ACHN (cell line): ENCODE measurements around the gene CASK.

Source experiments
- DNase-seq: peaks from one replicate; pipeline ENCODE4 v3.0.0-alpha.2; 2015
- in situ Hi-C: cut with HindIII; loops from 2 replicates; pipeline ENCODE4 v1.10.0; 2017; ENCODE audit warnings: low sequenced_read_pairs, low pct_ligation_motif_present, low pct_unique_long_range_greater_than_20kb

CASK gene

DNA sequence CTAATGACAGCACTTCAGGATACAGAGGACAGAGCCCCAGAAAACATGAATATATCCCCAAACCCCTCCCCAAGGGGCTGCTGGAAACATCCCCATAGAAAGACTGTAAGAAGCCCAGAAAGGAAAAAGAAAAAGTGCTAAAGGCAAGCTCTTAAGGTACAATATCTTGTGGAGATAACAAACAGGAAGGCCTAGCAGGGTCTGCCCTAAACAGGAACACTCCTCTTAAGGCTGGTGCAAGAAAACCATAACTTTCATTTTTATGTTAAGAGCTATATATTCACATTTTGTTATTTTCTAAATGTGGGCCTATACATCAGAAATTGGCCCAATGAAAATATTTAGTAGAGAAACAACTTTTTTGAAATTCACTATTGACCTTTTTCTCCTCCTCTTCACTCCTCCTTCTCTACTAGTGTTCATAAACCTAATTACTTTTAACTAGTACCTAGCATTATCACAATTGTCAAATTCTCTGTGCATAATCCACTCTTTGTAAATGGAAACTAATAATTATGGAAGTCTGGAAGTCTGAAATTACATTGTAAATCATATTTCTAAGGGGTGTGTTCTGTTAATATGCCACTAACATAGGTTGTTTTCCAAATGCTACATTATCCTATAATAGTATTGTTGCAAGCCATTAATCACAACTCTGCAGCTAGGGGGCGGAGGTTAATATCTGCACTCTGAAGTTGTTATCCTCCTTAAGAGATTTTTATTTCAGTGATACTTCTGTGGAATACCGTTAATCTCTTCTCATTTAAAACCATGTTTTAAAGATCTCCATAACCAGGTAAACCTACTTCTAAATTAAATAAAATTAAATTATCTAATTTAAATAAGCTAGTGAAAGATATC is 59.8 kb downstream of the CASK start:
- DNase-seq = no peak
- in situ Hi-C loops = no loop called here

DNA sequence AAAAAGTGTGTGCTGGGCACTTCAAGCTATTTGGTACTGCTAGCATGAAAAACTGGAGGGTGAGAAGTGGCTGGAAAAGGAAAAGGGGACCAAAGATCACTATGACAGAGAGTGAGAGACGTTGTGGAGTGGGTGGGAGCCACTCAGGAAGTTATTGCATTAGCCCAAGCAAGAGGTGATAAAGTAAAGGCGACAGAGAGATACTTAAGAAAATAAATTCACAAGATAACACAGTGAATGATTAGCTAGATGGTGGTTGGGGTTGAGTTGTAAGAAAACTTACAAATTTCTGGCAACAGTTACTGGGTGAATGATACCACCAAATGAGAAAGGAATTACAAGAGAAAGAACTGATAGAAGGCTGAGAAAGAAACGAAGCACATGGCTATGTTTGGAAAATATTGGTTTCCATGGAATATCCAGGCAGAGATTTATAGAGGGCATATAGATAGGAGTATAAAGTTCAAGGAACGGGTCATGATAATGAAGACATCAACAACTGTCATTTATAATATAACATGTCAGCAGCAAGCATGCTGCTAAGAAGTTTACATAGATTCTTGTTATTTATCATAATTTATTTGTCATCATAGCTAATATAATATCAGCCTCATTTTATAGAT is 60.7 kb downstream of the CASK start:
- in situ Hi-C loops = no loop called here
- no peak for DNase-seq

DNA sequence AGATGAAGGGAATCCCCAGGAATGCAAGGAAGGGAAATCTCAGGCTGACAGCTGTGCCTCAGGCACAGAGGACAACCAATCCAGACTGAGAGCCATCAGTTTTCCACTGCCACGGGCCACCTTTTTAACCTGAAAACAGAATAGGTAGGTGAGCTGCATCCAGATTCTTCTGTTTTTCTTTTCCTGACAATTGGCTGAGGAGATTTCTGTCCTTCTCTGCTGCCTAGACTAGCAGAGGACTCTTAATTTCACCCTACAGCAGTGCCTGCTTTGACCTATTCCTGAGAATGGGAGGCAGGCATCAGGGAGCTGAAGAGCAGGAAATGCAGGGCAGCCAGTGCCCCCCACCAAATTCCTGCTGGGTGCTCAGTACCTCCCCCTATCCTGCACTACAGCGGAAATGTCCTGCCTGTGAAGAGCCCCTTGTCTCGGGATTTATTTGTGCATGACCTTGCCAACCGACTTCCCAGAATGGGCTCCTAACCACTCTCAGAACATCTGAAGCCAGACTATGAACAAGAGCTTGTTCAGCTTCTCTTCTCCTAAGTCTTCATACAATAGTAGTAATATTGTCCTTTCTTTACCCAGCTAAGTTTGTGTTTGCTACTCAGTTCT is 65.1 kb downstream of the CASK start:
- in situ Hi-C loops = no loop called here
- DNase-seq = no peak

DNA sequence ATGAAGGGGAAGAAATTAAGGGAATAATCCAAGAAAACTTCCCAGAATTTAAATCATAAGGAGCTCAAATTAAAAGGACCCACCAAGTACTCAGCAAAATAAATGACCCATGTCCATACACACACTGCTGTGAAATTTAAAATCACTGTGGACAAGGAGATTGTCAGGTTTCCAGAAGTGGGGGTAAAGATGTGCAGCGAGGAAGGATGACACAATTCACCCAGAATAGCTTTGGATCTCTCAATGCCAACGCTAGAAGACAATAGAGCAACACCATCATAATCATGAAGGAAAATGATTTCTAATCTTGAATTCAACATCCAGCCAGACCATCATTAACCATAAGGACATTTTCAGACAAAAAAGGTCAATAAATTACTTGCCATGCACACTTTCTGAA is 65.7 kb downstream of the CASK start:
- in situ Hi-C loops = no loop called here
- no peak for DNase-seq

DNA sequence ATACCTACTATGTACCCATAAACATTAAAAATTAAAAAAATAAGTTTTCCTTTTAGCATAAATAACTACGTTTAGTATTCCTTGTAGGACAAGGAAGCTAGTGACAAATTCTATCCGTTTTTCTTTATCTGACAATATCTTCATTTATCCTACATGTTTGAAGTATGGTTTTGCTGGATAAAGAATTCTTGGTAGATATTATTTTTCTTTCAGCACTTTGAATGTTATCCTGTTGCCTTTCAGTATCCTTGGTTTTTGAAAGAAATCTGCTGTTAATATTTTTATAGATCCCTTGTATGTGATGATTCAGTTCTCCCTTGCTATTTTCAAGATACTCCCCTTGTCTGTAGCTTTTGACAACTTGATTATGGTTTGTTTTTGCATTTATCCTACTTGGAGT is 76.6 kb downstream of the CASK start:
- DNase-seq = no peak
- in situ Hi-C loops = no loop called here

DNA sequence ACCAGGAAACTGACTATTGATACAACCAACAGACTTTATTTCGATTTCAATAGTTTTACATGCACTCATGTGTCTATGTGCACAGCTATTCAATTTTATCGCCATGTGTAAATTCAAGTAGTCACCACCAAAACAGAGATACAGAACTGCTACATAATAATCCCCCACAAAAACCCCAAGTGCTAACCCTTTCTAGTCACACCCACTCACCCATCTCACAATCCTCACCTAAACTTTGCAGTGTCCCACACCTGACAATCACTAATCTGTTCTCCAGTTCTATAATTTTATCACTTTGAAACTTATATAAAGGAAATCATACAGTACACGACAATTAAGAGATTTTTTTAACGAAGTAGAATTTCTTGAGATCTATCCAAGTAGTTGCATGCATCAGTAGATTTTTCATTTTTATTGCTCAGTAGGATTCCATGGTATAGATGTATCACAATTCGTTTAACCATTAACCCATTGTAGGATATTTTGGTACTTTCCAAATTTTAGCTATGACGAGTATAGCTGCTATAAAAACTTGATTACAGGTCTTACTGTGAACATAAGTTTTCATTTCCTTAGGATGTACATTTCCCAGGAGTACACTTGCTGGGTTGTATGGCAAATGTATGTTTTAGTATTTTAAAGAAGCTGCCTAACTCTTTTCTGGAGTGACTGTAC is 85.9 kb downstream of the CASK start:
- DNase-seq = no peak
- in situ Hi-C loops = no loop called here

DNA sequence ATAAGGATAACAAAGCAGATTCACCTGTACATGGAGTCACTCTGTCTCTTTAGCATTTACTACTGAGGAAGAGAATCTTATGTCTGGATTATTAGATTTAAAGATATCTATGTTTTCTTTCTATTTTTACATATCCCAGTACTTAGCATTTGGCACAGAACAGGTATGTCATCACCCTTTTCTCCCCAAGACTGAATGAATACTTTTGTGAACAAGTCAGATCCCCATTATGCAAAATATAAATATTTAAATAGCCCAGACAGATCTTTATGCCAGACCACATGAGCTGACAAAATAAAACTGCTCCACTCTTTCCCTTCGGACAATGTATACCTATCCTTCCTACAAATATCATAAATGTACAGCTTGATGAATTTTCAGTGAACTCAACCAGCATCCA is 94.5 kb downstream of the CASK start:
- DNase-seq = no peak
- in situ Hi-C loops = no loop called here

DNA sequence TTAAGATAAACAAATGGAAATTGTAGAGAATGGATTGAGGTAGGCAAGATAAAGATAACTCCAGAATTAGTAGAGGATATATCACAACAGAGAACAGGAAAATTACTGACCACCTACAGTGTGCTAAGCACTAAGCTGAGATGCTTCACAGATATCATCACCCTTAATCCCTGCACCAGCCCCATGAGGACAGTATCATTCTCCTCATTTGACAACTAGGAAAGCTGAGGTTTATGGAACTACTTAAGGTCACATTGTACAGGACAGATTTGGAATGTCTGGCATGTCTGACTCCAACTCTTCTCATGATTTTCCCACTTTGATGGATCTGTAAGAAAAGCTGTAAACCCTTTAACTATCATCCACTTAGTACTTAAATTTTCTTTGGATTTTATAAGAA is 95.5 kb downstream of the CASK start:
- in situ Hi-C loops = no loop called here
- no peak for DNase-seq

DNA sequence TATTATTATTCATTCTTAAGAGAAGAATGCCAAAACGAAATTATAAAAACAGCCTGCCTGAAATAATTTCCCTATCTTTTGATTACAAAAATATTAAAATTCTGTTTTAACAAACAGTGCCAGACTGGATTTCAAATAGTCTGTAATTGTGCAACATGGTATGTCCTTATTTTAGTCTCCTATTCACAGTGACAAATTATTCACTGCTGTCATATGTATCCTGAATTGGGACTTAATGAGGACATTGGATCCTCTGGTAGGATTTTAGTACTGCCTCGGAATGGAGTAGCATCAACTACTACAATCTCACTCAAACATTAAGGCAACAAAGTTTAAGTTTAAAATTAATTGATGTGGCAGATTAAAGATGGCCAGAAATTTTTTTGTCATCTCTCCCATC is 97.6 kb downstream of the CASK start:
- in situ Hi-C loops = no loop called here
- DNase-seq = no peak

DNA sequence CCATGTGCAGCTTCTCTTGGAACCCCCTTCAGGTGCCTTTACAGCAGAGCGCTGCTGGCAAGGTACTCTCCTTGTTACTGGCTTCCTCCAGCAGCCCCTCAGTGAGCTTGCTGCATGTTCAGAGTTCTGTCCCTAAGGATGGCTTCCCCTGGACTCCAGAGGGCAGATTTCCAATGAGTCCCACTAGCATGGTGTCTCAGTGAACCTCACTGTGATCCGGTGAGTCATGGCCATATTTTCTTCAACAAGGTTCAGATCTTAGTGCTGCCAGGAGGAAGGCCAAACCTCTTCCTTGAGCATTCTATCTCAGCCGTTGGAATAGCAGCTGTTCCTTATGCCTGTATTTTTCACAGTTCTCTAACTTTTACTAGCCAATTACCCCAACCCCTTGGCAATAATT is 98.8 kb downstream of the CASK start:
- in situ Hi-C loops = no loop called here
- DNase-seq = peak; percentile 56

DNA sequence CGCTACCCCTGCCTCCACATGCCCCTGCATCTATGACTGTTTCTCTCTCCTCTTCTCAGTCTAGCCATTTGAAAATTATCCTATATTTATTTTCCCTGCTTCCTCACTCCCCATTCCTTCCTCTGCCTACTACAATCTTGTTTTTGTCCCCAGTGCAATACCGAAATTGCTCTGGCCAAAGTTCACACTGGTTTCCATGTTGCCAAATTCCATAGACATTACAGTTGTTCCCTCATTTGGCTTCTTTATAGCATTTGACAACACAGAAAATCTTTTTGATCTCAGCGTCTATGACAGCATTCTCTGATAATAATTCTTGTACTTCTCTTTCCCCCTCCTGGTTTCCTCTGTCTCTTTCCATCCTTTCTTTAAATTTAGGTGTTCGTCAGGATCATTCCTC is 100.0 kb downstream of the CASK start:
- DNase-seq = no peak
- in situ Hi-C loops = no loop called here

DNA sequence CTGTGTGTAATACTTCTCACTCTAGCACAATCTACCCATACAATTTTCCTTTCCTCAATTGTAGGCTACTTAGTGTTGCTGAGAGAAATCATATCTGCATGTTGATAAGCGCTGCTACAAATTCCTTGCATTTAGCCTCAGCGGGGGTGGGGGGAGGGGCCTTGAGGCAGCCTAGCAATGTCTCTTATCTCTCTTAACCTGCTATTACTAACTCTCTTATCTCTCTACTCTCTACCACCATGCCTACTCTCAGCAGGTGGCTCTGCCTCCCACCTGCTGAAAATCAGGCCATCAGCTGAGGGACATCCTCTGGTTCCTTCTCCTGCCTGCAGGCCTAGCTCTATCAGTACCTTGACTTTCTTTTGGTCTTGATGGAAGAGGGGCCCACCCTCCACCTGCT is 100.5 kb downstream of the CASK start:
- no peak for DNase-seq

DNA sequence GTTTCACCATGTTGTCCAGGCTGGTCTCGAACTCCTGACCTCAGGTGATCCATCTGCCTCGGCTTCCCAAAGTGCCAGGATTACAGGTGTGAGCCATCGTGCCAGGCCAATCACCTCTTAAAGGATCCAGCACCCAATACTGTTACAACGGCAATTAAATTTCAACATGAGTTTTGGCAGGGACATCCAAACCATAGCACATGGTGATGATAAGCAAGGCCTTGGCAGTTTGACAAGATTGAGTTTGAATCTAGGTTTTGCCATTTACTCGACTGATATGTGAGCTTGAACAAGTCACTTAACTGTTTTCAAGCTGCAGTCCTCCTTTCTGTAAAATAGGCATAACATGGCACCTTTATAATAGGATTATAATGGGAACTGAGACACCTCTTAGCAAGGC is 115.3 kb downstream of the CASK start:
- no peak for DNase-seq
- in situ Hi-C loops = no loop called here

More for the DNA sequence above, 100.5 kb downstream of the CASK start:
- in situ Hi-C loops = no loop called here

DNA sequence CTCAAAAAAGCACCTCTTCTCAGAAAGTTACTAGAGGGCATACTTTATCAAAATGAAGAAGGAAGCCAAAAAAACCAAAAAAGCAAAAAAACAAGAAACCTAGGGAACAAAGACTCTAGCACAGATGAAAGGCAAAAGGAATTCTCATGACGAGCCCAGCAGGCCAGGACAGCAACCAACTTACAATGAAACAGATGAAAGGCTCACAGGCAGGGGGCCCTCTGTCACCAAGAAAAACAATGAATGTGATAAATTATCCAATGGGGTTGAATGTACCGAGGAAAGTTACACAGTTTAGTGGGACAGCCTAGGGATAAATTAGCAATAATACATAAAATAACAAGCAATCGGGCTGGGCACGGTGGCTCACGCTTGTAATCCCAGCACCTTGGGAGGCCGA is 120.4 kb downstream of the CASK start:
- in situ Hi-C loops = no loop called here
- no peak for DNase-seq

DNA sequence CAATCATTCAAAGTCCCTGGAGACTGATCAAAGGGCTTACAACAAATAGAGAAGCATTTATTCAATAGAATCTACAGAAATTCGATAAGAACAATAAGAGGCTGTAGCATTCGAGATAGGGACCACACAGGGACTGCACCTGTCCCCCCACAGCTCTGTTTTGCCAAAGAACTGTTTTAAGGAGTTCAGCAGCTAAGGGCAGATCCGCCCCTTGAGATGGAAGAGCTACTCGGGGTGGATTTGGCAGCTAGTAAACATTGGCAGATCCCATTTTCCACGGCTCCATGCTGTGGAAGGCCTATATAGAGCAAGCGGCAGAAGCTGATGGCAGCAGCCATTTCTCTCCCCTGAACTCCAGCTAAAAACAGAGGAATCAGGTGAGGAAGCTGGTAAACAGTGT is 123.7 kb downstream of the CASK start:
- in situ Hi-C loops = no loop called here

DNA sequence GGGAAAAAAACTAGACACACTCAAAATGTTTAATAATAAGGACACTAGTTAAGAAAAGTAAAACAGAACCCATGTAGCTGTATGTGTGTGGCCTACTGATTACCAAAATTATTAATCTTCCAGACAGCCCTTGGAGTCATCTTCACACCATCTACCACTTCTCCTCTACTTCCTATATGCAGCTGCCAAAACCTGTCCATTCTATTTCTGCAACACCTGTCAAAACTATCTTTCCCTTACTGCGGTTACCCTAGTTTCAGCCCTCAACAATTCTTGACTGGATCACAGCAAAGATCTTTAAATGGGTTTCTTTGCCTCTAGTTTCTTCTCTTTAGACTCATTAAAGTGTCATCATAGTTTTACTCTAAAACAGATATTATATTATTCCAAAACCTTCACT is 126.8 kb downstream of the CASK start:
- in situ Hi-C loops = no loop called here
- no peak for DNase-seq

More for the DNA sequence above, 123.7 kb downstream of the CASK start:
- DNase-seq = no peak

DNA sequence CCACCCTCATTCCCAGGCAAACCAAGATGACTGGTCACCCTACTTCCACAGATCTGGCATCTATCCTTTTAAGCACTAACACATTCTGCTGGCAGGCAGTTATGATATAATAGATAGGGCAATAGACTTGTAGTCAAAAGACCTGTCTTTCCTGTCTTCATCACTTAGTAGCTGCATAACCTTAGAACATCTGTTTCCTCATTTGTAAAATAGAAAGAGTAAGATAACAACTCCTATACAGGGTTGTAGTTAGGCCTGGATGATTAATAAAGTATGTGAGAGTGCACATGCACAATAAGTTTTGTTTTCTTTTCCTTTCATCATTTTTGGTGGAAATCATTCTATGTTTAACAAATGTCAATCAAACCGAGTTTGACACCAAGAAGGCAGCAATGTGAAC is 127.3 kb downstream of the CASK start:
- DNase-seq = no peak
- in situ Hi-C loops = no loop called here

DNA sequence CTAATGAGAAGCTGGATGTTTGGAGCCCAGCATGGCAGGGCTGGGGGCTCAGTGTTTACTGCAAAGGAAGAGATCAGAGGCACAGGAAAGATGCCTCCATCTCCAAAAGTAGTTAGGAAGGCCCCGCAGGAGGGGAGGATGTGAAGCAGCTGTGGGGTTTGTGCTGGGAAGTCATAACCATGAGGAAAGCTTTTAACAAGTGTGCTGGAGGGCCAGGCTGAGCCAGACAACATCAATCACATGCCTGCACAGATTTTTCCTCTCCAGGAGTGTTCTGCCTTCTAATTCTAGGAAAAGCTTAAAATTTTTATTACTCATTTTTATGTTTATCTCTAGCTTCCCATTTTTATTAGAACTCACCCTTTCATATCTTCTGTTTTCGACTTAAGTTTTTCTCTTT is 134.0 kb downstream of the CASK start:
- DNase-seq = no peak
- in situ Hi-C loops = no loop called here

DNA sequence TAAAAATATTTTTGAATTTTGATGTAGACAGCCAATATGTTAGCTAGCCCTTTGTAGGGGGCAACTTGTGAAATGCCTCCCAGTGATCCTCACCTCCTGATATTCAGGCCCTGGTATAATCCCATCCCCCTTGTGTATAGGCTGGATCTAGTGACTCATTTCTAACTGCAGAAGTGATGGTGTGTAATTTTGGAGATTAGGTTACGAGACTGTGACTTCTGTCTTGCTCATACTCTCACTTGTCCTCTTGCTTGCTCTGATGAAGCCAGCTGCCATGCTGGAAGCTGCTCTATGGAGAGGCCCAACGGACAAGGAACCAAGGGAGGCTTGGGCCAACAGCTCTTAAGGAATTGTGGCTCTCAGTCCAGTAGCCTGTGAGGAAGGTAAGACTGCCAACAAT is 137.7 kb downstream of the CASK start:
- DNase-seq = no peak
- in situ Hi-C loops = no loop called here
